ENCODE data around the gene C11orf21.

C11orf21 gene

DNA sequence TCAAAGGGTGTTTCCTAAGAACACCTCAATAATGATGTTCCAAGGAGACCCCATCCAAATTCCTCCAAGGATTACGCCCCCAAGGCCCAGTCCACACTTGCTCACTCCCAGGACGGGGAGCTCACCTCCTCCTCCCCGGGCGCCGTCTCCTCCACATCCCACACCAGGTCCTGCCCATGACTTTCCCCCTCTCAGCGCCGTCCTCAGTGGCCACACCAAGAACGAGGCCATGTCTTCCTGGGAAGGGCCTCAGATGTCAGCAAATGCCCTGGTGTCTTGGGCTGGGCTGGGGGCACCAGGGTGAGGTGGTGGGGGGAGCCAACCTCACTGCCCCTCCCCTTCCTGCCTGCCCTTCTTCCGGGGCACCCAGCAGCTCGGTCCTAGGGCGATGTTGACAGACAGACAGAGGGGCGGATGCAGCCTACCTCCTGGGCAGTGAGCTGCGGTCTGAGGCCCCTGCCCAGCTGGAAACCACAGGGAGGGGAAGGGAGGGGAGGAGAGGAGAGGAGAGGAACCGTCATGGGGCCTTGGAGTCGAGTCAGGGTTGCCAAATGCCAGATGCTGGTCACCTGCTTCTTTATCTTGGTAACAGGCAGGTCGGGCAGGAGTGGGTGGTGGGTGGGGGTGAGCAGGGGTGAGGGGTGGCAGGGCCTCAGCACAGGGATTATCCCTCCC, at the start of gene C11orf21, which contains the start of gene TSPAN32:
Gene C11orf21 (minus strand): TSS at position 288 of the 675 bp plus-strand sequence. CDS start 110 bp downstream, at position 178.
Gene TSPAN32 (plus strand): TSS at position 383 of the 675 bp plus-strand sequence. CDS start 137 bp downstream, at position 520.
- no peak for TF ChIP-seq GATA3 (IDR thresholded peaks at IDR 0.05; ENCODE audit: low read depth, low read length)
- TF ChIP-seq GATA2 (IDR thresholded peaks at IDR 0.05; ENCODE audit: low read depth, low read length): no peak

GRCh38 chr11:2348986-2349385, 47.3 kb upstream of the C11orf21 start:
- no peak for TF ChIP-seq GATA3 (IDR thresholded peaks at IDR 0.05; ENCODE audit: low read depth, low read length)
- TF ChIP-seq GATA2 (IDR thresholded peaks at IDR 0.05; ENCODE audit: low read depth, low read length): no peak

DNA sequence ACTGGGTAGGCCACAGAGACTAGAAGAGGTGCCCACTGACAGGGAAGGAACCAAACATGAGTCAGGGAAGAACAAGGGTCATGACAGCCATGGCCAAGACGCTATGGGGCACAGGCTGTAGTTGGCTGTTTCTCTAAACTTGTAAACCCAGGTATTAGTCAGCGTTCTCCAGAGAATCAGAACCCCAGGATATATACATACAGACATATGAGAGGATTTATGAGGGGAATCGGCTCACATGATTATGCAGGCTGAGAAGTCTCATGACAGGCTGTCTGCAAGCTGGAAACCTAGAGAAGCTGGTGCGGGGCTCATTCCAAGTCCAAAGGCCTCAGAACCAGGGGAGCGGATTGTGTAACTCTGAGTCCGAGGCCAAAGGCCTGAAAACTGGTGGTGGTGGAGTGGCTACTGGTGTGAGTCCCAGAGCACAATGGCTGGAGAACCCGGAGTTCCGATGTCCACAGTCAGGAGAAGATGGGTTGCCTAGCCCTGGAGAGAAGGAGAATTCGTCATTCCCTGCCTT, 45.7 kb upstream of the C11orf21 start:
- no peak for TF ChIP-seq GATA3 (IDR thresholded peaks at IDR 0.05; ENCODE audit: low read depth, low read length)
- no peak for TF ChIP-seq GATA2 (IDR thresholded peaks at IDR 0.05; ENCODE audit: low read depth, low read length)

DNA sequence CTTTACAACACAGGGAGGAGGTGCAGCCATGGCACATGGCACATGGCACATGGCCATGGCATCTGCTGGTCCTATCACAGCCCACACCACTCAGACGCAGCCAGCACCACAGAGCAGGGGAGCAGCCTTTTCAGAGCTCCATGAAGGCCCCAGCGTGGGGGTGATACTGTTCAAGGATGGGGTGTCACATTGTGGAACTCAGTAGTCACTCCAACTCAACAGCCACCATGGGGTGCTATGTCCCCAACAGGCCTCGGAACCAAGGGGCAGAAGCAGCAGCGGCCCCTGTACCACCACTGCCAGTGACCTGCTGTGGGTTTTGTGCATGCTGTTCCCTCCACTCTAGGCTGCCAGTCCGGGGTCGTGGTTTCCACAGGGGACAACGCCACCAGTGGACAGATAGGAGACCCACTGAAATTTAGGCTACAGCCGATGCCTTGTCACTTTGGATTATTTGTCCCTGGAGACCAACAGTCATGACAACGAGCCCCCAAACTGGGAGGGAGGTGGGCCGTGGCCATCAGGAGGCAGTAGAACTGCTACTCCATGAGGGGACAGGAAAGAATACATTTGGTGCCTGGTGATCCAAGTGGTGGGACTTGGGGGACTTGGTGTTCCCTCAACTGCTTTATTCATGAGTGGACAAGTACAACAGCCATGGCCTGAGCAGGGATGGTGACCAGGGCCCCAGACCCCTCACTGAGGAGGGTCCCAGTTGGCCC, 45.0 kb upstream of the C11orf21 start:
- TF ChIP-seq GATA2 (IDR thresholded peaks at IDR 0.05; ENCODE audit: low read depth, low read length) (no peak), GATA3 (IDR thresholded peaks at IDR 0.05; ENCODE audit: low read depth, low read length) (no peak)

DNA sequence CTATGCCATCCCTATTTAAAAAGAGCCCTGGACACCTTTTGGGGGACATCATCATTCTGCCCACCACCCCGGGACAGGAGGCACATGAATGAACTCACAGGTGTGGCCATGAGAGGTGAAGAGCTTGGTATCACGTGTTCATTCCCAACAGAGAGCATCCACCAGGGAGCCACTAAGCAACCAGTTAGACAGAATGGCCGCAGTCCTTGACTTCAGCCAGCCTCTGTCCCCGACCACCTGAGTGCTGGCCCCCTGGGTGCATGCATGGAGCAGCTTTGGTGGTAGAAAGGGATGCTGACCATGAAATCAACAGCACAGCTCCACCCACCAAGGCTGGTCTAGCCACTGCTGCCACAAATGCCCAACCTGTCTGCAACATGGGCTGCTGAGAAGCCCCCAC, 44.3 kb upstream of the C11orf21 start:
- TF ChIP-seq GATA2 (IDR thresholded peaks at IDR 0.05; ENCODE audit: low read depth, low read length) (no peak), GATA3 (IDR thresholded peaks at IDR 0.05; ENCODE audit: low read depth, low read length) (no peak)

GRCh38 chr11:2345050-2345449, 43.3 kb upstream of the C11orf21 start:
- TF ChIP-seq GATA2 (IDR thresholded peaks at IDR 0.05; ENCODE audit: low read depth, low read length): no peak
- TF ChIP-seq GATA3 (IDR thresholded peaks at IDR 0.05; ENCODE audit: low read depth, low read length): no peak

DNA sequence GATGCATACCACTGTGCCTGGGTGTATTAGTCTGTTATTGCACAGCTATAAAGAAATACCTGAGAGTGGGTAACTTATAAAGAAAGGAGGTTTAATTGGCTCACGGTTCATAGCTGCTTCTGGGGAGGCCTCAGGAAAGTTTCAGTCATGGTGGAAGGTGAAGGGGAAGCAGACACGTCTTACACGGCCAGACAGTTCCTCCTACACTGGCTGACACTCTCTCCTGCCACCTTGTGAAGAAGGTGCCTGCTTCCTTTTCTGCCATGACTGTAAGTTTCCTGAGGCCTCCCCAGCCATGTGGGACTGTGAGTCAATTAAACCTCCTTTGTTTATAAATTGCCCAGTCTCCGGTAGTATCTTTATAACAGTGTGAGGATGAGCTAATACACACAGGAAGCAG, 41.8 kb upstream of the C11orf21 start:
- TF ChIP-seq GATA3 (IDR thresholded peaks at IDR 0.05; ENCODE audit: low read depth, low read length) (no peak), GATA2 (IDR thresholded peaks at IDR 0.05; ENCODE audit: low read depth, low read length) (no peak)

GRCh38 chr11:2342981-2343380, 41.3 kb upstream of the C11orf21 start:
- no peak for TF ChIP-seq GATA2 (IDR thresholded peaks at IDR 0.05; ENCODE audit: low read depth, low read length)
- no peak for TF ChIP-seq GATA3 (IDR thresholded peaks at IDR 0.05; ENCODE audit: low read depth, low read length)

- TF ChIP-seq GATA2 (IDR thresholded peaks at IDR 0.05; ENCODE audit: low read depth, low read length): no peak
- no peak for TF ChIP-seq GATA3 (IDR thresholded peaks at IDR 0.05; ENCODE audit: low read depth, low read length)
These were observed 40.8 kb upstream of the C11orf21 start for GRCh38 chr11:2342557-2342956.

DNA sequence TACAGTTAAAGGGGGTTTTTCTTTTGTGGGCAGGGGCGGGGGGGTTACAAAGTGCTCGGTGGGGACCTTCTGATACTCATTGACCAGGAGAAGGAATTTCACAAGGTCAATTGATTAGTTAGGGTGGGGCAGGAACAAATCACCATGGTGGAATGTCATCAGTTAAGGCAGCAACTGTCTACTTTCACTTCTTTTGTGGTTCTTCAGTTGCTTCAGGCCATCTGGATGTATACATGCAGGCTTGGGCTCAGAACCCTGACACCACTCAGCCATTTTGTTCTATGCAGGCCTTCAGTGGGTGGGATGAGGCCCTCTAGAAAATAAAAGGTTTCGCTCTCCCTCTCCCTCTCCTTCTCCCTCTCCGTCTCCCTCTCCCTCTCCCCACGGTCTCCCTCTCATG, 29.7 kb upstream of the C11orf21 start:
- TF ChIP-seq GATA2 (IDR thresholded peaks at IDR 0.05; ENCODE audit: low read depth, low read length) (no peak), GATA3 (IDR thresholded peaks at IDR 0.05; ENCODE audit: low read depth, low read length) (no peak)

DNA sequence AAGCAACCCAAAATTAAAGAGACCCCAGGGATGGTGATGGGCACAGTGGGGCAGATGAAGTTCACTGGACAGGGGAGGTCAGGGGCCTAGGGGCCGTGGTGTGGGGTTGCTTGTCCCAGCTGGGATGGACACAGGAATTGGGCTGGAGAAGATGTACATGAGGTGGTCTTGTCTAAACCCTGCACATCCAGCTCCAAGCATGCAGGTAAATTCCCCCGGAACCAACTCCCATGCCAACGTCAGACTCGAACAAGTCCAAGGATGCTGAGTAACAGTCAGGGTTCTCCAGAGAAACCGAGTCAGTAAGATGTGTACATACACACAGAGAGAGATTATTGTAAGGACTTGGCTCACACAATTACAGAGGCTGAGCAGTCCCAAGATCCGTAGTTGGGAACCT, 29.0 kb upstream of the C11orf21 start:
- TF ChIP-seq GATA3 (IDR thresholded peaks at IDR 0.05; ENCODE audit: low read depth, low read length) (no peak), GATA2 (IDR thresholded peaks at IDR 0.05; ENCODE audit: low read depth, low read length) (no peak)

- TF ChIP-seq GATA3 (IDR thresholded peaks at IDR 0.05; ENCODE audit: low read depth, low read length) (no peak), GATA2 (IDR thresholded peaks at IDR 0.05; ENCODE audit: low read depth, low read length) (no peak)
These were observed 27.8 kb upstream of the C11orf21 start for GRCh38 chr11:2329551-2329950.

- TF ChIP-seq GATA2 (IDR thresholded peaks at IDR 0.05; ENCODE audit: low read depth, low read length) (no peak), GATA3 (IDR thresholded peaks at IDR 0.05; ENCODE audit: low read depth, low read length) (no peak)
These were observed 27.1 kb upstream of the C11orf21 start for GRCh38 chr11:2328656-2329354.

GRCh38 chr11:2328021-2328420, 26.3 kb upstream of the C11orf21 start:
- no peak for TF ChIP-seq GATA3 (IDR thresholded peaks at IDR 0.05; ENCODE audit: low read depth, low read length)
- no peak for TF ChIP-seq GATA2 (IDR thresholded peaks at IDR 0.05; ENCODE audit: low read depth, low read length)

Data from SH-SY5Y (cell line).